Left ventricle myocardium inferior (tissue), 1 donor: Measurements from ENCODE around the gene GGTLC1. TPM values are rescaled to one million over a fixed set of nuclear protein-coding genes. Genes with fewer than 3 reads are reported as not detected.

Experiments used
- DNase-seq: peaks from one replicate; pipeline ENCODE4 v3.0.0-alpha.2; 2020
- H3K27ac ChIP-seq: fragments of 200-600 bp; replicated peaks from 2 replicates; pipeline ENCODE4 v1.8.0; 2021
- H3K27me3 ChIP-seq: fragments of 200-600 bp; 2 replicates; pipeline ENCODE4 v1.8.0; 2021; ENCODE audit warnings: low read depth
- H3K36me3 ChIP-seq: fragments of 200-600 bp; 2 replicates; pipeline ENCODE4 v1.8.0; 2021
- H3K4me1 ChIP-seq: fragments of 200-600 bp; 2 replicates; pipeline ENCODE4 v1.8.0; 2021
- H3K4me3 ChIP-seq: fragments of 200-600 bp; 2 replicates; pipeline ENCODE4 v1.8.0; 2021; ENCODE audit warnings: mild to moderate bottlenecking, moderate library complexity
- H3K9me3 ChIP-seq: fragments of 200-600 bp; replicated peaks from 2 replicates; pipeline ENCODE4 v1.8.0; 2021
- intact Hi-C: fragments of 100-400 bp; cut with micrococcal nuclease; formaldehyde crosslinking; loops from one replicate; pipeline ENCODE4 v1.11.0; 2022
- long read RNA-seq: library from polyadenylated mRNA; unstranded; transcript quantifications from one replicate; pipeline ENCODE4 v2.0.0, GENCODE V29; 2021
- total RNA-seq: library from RNA; stranded (reverse); fragmentation: NEBNext Ultra II Directional; extraction: Animal tissue kit (Norgen Biotek cat#: 25700); gene quantifications from one replicate; pipeline ENCODE4 v1.2.1, GENCODE V29; 2021
- TF ChIP-seq, protein P1 (sequence below): fragments of 200-600 bp; IDR thresholded peaks from 2 replicates; pipeline ENCODE4 v1.8.0; 2021; ENCODE audit warnings: antibody characterized with exemption, mild to moderate bottlenecking, borderline replicate concordance
- donor health status: DM: no; HTN: yes; CAD: no; lungs with severe emphysema.

Gene GGTLC1
- total RNA-seq = not detected
- long read RNA-seq = 0 reads

DNA sequence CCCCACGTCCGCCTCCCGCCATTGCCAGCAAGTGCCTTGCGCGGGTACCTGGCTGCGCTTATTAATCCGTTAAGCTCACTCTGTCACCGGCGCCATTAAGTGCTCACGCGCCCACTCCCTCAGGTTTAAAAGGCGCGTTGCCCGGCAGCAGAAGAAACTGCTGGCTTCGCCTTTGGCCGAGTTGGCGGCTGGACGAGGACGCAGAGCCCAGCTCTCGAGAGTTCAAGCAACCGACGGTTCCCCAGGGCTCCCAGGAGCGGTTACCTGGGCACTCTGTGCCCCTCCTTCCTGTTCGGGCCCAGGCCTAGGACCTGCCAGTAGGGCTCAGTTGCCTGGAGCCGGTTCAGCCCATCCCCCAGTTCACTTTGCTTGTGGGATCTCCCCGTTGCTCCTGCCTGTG, at the start of gene GGTLC1:
TSS of gene GGTLC1 (minus strand) at position 219 of the 400 bp plus-strand sequence. CDS start 2,168 bp downstream, outside the sequence.
- TF ChIP-seq, protein P1, sequence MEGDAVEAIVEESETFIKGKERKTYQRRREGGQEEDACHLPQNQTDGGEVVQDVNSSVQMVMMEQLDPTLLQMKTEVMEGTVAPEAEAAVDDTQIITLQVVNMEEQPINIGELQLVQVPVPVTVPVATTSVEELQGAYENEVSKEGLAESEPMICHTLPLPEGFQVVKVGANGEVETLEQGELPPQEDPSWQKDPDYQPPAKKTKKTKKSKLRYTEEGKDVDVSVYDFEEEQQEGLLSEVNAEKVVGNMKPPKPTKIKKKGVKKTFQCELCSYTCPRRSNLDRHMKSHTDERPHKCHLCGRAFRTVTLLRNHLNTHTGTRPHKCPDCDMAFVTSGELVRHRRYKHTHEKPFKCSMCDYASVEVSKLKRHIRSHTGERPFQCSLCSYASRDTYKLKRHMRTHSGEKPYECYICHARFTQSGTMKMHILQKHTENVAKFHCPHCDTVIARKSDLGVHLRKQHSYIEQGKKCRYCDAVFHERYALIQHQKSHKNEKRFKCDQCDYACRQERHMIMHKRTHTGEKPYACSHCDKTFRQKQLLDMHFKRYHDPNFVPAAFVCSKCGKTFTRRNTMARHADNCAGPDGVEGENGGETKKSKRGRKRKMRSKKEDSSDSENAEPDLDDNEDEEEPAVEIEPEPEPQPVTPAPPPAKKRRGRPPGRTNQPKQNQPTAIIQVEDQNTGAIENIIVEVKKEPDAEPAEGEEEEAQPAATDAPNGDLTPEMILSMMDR = no peak
- Histone ChIP-seq H3K27ac (no peak within 1 kb of the TSS), H3K27me3 (no peaks in the 10 kb centered on the region), H3K36me3 (no peaks in the 10 kb centered on the region), H3K4me1 (no peaks in the 10 kb centered on the region), H3K4me3 (no peak within 1 kb of the TSS), H3K9me3 (no peaks in the 10 kb centered on the region)
- no peak for DNase-seq
- intact Hi-C loops = no loop called here

DNA sequence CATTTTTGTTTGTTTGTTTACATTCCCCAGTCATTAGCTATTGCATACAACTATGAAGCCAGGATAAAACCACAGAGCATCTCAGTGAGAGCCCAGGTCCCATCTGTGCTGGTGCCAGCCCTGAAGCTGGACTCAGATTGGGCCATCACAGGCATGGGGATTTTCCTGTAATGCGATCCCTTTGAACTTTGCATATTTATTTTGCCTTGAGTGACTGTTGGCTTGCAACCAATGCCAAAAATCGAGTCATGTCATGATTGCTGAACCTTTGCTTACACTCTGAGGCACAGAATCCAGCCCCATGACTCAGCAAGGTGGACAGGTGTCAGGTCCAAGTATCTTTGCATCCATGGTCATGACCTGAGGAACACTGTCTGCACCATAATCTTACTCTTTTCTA, 46.2 kb upstream of the GGTLC1 start:
- H3K9me3 ChIP-seq = no peaks in the 10 kb centered on the region
- no peaks in the 10 kb centered on the region for H3K4me1 ChIP-seq
- peaks cover 7% of the 10 kb centered on the region for H3K27me3 ChIP-seq
- no peak for DNase-seq
- H3K27ac ChIP-seq = no peak overlapping the region
- TF ChIP-seq, protein P1 = no peak
- intact Hi-C loops = no loop called here
- no peaks in the 10 kb centered on the region for H3K36me3 ChIP-seq
- H3K4me3 ChIP-seq = no peak overlapping the region

DNA sequence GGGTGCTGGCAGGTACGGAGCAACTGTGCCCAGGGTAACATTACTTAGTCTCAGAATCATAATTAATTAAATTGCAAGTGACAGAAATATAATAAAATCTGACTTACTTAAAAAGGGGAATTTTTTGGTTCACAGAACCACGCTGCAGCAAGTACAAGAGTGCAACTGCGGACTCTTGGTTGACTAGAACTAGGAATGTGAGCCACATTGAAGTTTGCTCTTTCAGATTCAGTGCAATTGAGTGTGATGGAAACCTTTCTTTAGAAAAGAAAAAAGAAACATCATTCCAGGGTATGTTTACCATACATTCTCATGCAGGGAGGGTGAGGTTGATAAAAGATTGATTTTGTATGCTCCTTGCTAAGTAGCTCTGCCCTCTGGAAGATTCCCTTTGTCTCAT, 45.0 kb upstream of the GGTLC1 start:
- Histone ChIP-seq H3K27me3 (peaks cover 7% of the 10 kb centered on the region), H3K36me3 (no peaks in the 10 kb centered on the region), H3K27ac (no peak overlapping the region), H3K4me1 (no peaks in the 10 kb centered on the region), H3K9me3 (no peaks in the 10 kb centered on the region), H3K4me3 (no peak overlapping the region)
- DNase-seq = no peak
- TF ChIP-seq, protein P1 = no peak
- intact Hi-C loops = no loop called here

DNA sequence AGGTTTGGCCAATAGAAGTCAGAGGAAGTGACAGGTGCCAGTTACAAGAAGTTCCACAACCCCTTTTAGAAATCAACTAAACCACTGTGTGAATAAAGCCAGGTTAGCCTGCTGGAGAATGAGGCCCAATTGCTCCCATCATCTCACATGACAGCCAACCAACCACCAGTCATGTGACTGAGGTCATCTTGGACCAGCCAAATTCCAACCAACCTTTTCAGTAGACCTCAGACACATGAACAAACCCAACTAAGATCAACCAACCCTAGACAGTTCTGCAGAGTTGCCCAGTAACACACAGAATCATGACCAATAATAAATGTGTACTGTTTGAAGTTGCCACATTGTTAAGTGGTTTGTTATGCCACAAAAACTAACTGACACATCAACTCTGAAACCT, 44.6 kb upstream of the GGTLC1 start:
- Histone ChIP-seq H3K27me3 (peaks cover 7% of the 10 kb centered on the region), H3K27ac (no peak overlapping the region), H3K4me3 (no peak overlapping the region), H3K36me3 (no peaks in the 10 kb centered on the region), H3K4me1 (no peaks in the 10 kb centered on the region), H3K9me3 (no peaks in the 10 kb centered on the region)
- intact Hi-C loops = no loop called here
- DNase-seq = no peak
- TF ChIP-seq, protein P1 = no peak

DNA sequence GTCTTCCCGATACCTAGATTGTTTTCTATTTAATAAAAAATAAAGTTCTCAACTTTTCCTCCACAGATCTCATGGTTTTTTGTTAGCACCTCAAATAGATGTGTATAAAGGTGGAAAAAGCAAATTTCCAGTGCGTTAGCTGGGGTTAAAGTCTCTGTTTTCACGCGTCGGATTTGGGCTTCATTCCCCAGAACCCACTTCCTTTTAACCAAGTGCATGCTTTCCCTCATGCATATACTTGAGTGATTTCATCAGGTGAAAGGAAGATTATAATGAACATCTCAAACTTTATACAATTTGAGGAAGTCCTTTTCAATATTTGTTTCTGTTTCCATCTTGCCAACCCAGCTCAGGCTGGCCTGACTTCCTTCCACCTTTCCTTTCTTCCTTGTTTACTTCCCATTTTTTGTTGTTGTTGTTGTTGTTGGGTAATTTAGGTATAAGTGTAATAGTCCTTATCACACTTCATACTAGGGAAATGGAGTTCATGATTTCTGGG, 43.9 kb upstream of the GGTLC1 start:
- Histone ChIP-seq H3K36me3 (no peaks in the 10 kb centered on the region), H3K4me1 (peaks cover 4% of the 10 kb centered on the region), H3K9me3 (no peaks in the 10 kb centered on the region), H3K27ac (no peak overlapping the region), H3K4me3 (no peak overlapping the region), H3K27me3 (peaks cover 7% of the 10 kb centered on the region)
- intact Hi-C loops = no loop called here
- TF ChIP-seq, protein P1 = no peak
- no peak for DNase-seq
